Tibial nerve (tissue), 4 donors: Measurements from ENCODE around the gene GCM1. TPM values are rescaled to one million over a fixed set of nuclear protein-coding genes. Genes with fewer than 3 reads are reported as not detected.

Source experiments
- DNase-seq, 2 donors: peaks; one replicate each; pipeline ENCODE4 v3.0.0-alpha.2; 2019; ENCODE audit warnings: low spot score in 2 of 2
- H3K27ac ChIP-seq, 4 donors: fragments of 200-600 bp; sonication (generic) in 3 of 4; one replicate each; pipeline ENCODE4 v1.5.1; 2017 to 2019; ENCODE audit warnings: mild to moderate bottlenecking in 1 of 4
- H3K27me3 ChIP-seq, 2 donors: fragments of 200-600 bp; sonication (generic) in 1 of 2; one replicate each; pipeline versions ENCODE4 v1.5.1 to v1.6.0; 2017 to 2019
- H3K36me3 ChIP-seq, 3 donors: fragments of 200-600 bp; sonication (generic); one replicate each; pipeline ENCODE4 v1.5.1; 2018 to 2019
- H3K4me1 ChIP-seq, 4 donors: fragments of 200-600 bp; sonication (generic) in 3 of 4; one replicate each; pipeline ENCODE4 v1.5.1; 2017 to 2019
- H3K4me3 ChIP-seq, 4 donors: fragments of 200-600 bp; sonication (generic) in 3 of 4; one replicate each; pipeline ENCODE4 v1.5.1; 2017 to 2019; ENCODE audit warnings: mild to moderate bottlenecking in 1 of 4, moderate library complexity in 1 of 4
- H3K9me3 ChIP-seq, 4 donors: fragments of 200-600 bp; sonication (generic) in 3 of 4; one replicate each; pipeline ENCODE4 v1.5.1; 2017 to 2019
- CTCF ChIP-seq, 5 experiments: fragments of 200-600 bp in 3 of 5; fragments of 450-650 bp in 2 of 5; sonication (generic) in 3 of 5; IDR thresholded peaks; one replicate each; pipeline ENCODE4 v1.5.1; 2016 to 2019; ENCODE audit warnings: antibody characterized with exemption in 5 of 5, mild to moderate bottlenecking in 3 of 5, moderate library complexity in 2 of 5
- EP300 ChIP-seq, 2 donors: sonication (generic); formaldehyde crosslinking; IDR thresholded peaks; one replicate each; pipeline ENCODE4 v1.6.1; 2017; ENCODE audit warnings: antibody characterized with exemption in 2 of 2, mild to moderate bottlenecking in 1 of 2
- POLR2A ChIP-seq, 2 donors: fragments of 450-650 bp; IDR thresholded peaks; one replicate each; pipeline ENCODE4 v1.6.1; 2017; ENCODE audit warnings: antibody characterized with exemption in 2 of 2, mild to moderate bottlenecking in 2 of 2, moderate library complexity in 2 of 2
- WGBS, 2 donors: methylation state at CpG; one replicate each; pipeline ENCODE4 v1.1.5; 2018; 5-methylcytosine and 5-hydroxymethylcytosine counted together
- total RNA-seq, 4 donors: library from RNA; depleted of rRNA; stranded (reverse); fragments of >200 nt; gene quantifications; one replicate each; pipeline ENCODE4 v1.1.0, GENCODE V29; 2016

GCM1 gene
- total RNA-seq, 4 donors from 2014 or later, result 0.30 TPM; not detected in 3

GRCh38 chr6:53115113-53115512 is 33.5 kb downstream of the GCM1 start:
- Histone ChIP-seq H3K27ac (no peak overlapping the region), H3K27me3 (no peaks in the 10 kb centered on the region), H3K4me1 (no peaks in the 10 kb centered on the region), H3K4me3 (no peak overlapping the region), H3K36me3 (no peaks in the 10 kb centered on the region), H3K9me3 (peaks cover 0 to 4% (median 0%) of the 10 kb centered on the region in 4 donors)
- WGBS, 2 donors, result 96 to 100% methylated on average over 1 of the region's 1 CpG
- TF ChIP-seq EP300 (IDR thresholded peaks at IDR 0.05) (no peak), CTCF (IDR thresholded peaks at IDR 0.05) (no peak), POLR2A (IDR thresholded peaks at IDR 0.05) (no peak)
- DNase-seq, result no peak

DNA sequence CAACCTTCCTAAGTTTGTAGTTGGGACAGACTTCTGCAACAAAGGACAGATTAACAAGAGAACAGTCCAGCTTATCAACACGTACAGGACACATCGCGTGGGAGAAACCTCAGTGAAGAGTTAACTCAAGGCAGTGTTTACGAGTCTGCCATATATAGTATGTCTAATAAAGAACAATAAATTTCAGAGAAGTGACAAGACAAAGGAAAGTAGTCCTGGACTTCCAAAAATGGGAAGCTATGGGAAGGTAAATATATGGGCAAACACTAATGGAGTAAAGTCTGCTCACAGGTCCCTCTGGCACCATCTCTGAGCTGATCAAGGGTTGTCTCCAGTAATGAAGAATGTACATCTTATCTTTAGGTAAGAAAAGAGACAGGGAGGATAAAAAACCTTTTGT is 34.9 kb downstream of the GCM1 start:
- no peak for DNase-seq
- H3K27ac ChIP-seq, result no peak overlapping the region
- TF ChIP-seq POLR2A (IDR thresholded peaks at IDR 0.05) (no peak), EP300 (IDR thresholded peaks at IDR 0.05) (no peak), CTCF (IDR thresholded peaks at IDR 0.05) (no peak)
- H3K27me3 ChIP-seq, result no peaks in the 10 kb centered on the region
- peaks cover 0 to 4% (median 0%) of the 10 kb centered on the region in 4 donors for H3K9me3 ChIP-seq
- 41 to 45% methylated on average over 4 of the region's 4 CpGs for WGBS, 2 donors
- no peak overlapping the region for H3K4me3 ChIP-seq
- no peaks in the 10 kb centered on the region for H3K36me3 ChIP-seq
- no peaks in the 10 kb centered on the region for H3K4me1 ChIP-seq

- no peak for DNase-seq
- Histone ChIP-seq H3K4me3 (no peak overlapping the region), H3K27ac (no peak overlapping the region), H3K4me1 (no peaks in the 10 kb centered on the region), H3K9me3 (peaks cover 0 to 4% (median 0%) of the 10 kb centered on the region in 4 donors), H3K36me3 (no peaks in the 10 kb centered on the region), H3K27me3 (no peaks in the 10 kb centered on the region)
- TF ChIP-seq POLR2A (IDR thresholded peaks at IDR 0.05) (no peak), CTCF (IDR thresholded peaks at IDR 0.05) (no peak), EP300 (IDR thresholded peaks at IDR 0.05) (no peak)
- 29 to 43% methylated on average over 1 of the region's 1 CpG for WGBS, 2 donors
Observed at GRCh38 chr6:53112871-53113270, 35.8 kb downstream of the GCM1 start.

GRCh38 chr6:53112404-53112803 is 36.2 kb downstream of the GCM1 start:
- TF ChIP-seq POLR2A (IDR thresholded peaks at IDR 0.05), result no peak
- TF ChIP-seq EP300 (IDR thresholded peaks at IDR 0.05), result no peak
- no peak for TF ChIP-seq CTCF (IDR thresholded peaks at IDR 0.05)
- H3K36me3 ChIP-seq, result no peaks in the 10 kb centered on the region
- H3K4me1 ChIP-seq, result no peaks in the 10 kb centered on the region
- no peak overlapping the region for H3K4me3 ChIP-seq
- peaks cover 0 to 4% (median 0%) of the 10 kb centered on the region in 4 donors for H3K9me3 ChIP-seq
- no peak for DNase-seq
- no peak overlapping the region for H3K27ac ChIP-seq
- H3K27me3 ChIP-seq, result no peaks in the 10 kb centered on the region

- Histone ChIP-seq H3K9me3 (peaks cover 0 to 4% (median 0%) of the 10 kb centered on the region in 4 donors), H3K4me3 (no peak overlapping the region), H3K27me3 (no peaks in the 10 kb centered on the region), H3K36me3 (no peaks in the 10 kb centered on the region), H3K4me1 (no peaks in the 10 kb centered on the region), H3K27ac (no peak overlapping the region)
- no peak for DNase-seq
- WGBS, 2 donors, result 77 to 88% methylated on average over 6 of the region's 6 CpGs
- TF ChIP-seq EP300 (IDR thresholded peaks at IDR 0.05), result no peak
- TF ChIP-seq POLR2A (IDR thresholded peaks at IDR 0.05), result no peak
- no peak for TF ChIP-seq CTCF (IDR thresholded peaks at IDR 0.05)
Observed at GRCh38 chr6:53111865-53112264, 36.8 kb downstream of the GCM1 start.
